Esophagus (tissue), 2 donors: ENCODE results near the gene SPSB4. TPM values are rescaled to one million over a fixed set of nuclear protein-coding genes. Genes with fewer than 3 reads are reported as not detected.

Source experiments
- H3K27ac ChIP-seq, 2 donors: one replicate each; pipeline ENCODE4 v1.5.1; 2013; ENCODE audit warnings: low read depth in 2 of 2, mild to moderate bottlenecking in 2 of 2, inconsistent platforms in 1 of 2, low read length in 1 of 2, moderate library complexity in 1 of 2
- H3K27me3 ChIP-seq, 2 donors: one replicate each; pipeline ENCODE4 v1.6.1; 2013; ENCODE audit warnings: low read length in 2 of 2, control low read depth in 1 of 2, mild to moderate bottlenecking in 1 of 2; ENCODE audit not compliant: insufficient read depth in 2 of 2, control insufficient read depth in 1 of 2
- H3K36me3 ChIP-seq, 2 donors: one replicate each; pipeline ENCODE4 v1.6.1; 2013; ENCODE audit warnings: low read length in 1 of 2; ENCODE audit not compliant: control insufficient read depth in 2 of 2, insufficient read depth in 2 of 2
- H3K4me1 ChIP-seq, 2 donors: one replicate each; pipeline ENCODE4 v1.6.1; 2013; ENCODE audit warnings: low read length in 1 of 2; ENCODE audit not compliant: control insufficient read depth in 2 of 2, insufficient read depth in 2 of 2
- H3K4me3 ChIP-seq, 2 donors: one replicate each; pipeline ENCODE4 v1.5.1; 2013; ENCODE audit warnings: low read length in 2 of 2, mild to moderate bottlenecking in 2 of 2, low read depth in 1 of 2, moderate library complexity in 1 of 2
- H3K9me3 ChIP-seq, 2 donors: one replicate each; pipeline ENCODE4 v1.6.1; 2013; ENCODE audit warnings: mild to moderate bottlenecking in 2 of 2, low read depth in 1 of 2, low read length in 1 of 2, moderate library complexity in 1 of 2; ENCODE audit not compliant: control insufficient read depth in 2 of 2, insufficient read depth in 1 of 2
- WGBS, 2 donors: extraction: QIAGEN DNeasy Blood & Tissue Kit; methylation state at CpG; one replicate each; pipeline ENCODE4 v1.1.7; 2013; 5-methylcytosine and 5-hydroxymethylcytosine counted together
- polyA plus RNA-seq, 2 donors: library from polyadenylated mRNA; stranded (reverse); fragments of 200-250 nt; gene quantifications; one replicate each; pipeline ENCODE4 v1.2.3, GENCODE V29; 2013
- donor health status: healthy with polysubstance abuse.
- donor health status: Bipolar disorder and iron deficiency.

Gene SPSB4
- polyA plus RNA-seq, 2 donors = 0.04 TPM; not detected in 1

GRCh38 chr3:141124715-141125114 is 73.6 kb downstream of the SPSB4 start:
- Histone ChIP-seq H3K9me3 (peaks cover 0 to 2% of the 10 kb centered on the region in 2 donors), H3K27me3 (no peaks in the 10 kb centered on the region), H3K27ac (no peak overlapping the region), H3K36me3 (no peaks in the 10 kb centered on the region), H3K4me1 (no peaks in the 10 kb centered on the region), H3K4me3 (no peak overlapping the region)
- WGBS, 2 donors = 81 to 85% methylated on average over 5 of the region's 5 CpGs

DNA sequence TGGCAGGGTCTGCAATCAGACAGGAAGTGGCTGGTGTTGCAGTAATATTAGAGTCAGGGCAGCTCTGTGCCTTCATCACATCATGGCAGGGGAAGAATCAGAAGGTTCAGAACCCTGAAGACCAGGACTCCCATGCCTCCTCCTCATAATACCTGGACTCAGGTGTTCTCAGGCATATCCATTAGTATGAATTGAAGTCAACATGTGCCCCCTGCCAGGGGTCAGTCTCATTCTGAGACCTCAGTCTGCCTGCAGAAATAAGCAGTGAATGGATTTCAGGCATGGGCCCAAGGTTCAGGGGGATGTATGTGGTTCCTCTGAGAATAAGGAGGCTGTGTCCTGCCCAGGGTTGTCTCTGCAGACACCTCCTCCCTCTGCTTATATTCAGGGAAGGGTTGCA is 74.2 kb downstream of the SPSB4 start:
- no peaks in the 10 kb centered on the region for H3K4me1 ChIP-seq
- H3K36me3 ChIP-seq = no peaks in the 10 kb centered on the region
- no peak overlapping the region for H3K4me3 ChIP-seq
- H3K27ac ChIP-seq = no peak overlapping the region
- H3K9me3 ChIP-seq = peaks cover 0 to 2% of the 10 kb centered on the region in 2 donors
- no peaks in the 10 kb centered on the region for H3K27me3 ChIP-seq

DNA sequence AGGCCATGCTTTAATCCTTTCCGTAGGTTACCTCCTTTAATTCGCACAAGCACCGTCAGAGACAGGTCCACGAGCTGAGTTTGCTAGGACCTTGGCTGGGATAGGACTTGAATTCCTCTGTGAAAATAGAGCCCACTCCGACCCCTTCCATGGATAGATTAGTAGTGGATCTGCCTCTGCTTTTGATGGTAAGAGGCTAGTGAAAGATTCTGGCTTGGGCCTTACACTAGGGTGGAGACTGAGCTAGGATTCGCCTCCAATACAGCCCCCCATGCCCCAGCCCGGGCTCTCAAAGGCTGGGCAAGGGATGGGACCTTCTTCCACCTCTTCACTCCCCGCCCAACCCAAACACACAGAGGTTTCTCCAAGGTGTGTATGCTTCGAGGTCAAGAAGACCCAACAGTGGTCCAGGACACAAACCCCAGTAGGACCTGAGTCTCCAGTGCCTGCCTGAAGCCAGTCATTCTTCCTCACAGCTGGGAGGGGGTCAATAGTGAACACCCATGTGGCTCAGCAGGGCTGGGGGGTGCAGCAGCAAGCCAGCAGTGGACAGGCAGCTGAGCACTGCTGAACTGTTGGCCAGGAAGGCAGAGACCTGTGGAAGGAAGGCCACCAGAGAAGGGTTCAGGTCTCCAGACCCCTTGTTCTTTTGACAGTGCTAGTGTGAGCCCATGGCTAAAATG is 75.7 kb downstream of the SPSB4 start:
- Histone ChIP-seq H3K27me3 (no peaks in the 10 kb centered on the region), H3K4me1 (no peaks in the 10 kb centered on the region), H3K4me3 (no peak overlapping the region), H3K27ac (no peak overlapping the region), H3K36me3 (no peaks in the 10 kb centered on the region), H3K9me3 (peaks cover 0 to 2% of the 10 kb centered on the region in 2 donors)
- WGBS, 2 donors = 85 to 86% methylated on average over 9 of the region's 9 CpGs

DNA sequence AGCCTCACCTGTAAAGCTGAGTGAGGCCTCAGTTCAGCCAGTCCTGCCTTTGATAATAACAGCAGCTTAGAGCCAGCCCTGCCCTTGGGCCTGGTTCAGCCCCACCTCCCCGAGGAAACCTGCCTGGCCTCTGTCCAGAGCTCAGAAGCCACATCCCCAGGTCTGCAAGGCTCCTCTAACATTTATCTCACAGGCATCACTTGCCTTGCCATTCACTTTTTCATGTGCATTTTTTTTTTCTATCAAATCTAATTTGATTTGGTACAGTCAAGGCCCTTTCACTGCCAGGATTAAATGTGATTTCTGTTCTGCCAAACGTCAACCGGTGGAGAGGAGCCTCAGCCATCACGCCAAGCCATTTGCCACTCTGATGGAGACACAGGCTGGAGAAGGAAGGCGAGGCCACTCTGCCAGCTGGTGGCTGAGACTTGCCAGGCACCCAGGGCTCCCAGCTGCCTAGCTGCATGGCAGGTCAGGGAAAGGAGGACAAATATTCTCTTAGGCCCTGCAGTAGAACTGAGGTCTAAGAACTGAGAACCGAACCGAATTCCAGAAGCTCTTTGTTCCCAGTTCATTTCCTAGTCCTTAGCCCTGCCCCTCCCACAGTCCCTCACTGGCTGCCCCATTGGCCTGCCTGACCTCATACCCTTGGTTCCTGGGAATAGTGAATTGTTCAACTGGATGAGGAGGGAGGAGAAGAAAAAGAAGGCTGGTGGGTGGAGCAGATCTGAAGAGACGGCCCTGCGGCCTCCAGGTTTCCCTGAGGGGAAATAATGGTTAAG is 76.4 kb downstream of the SPSB4 start:
- H3K27ac ChIP-seq = no peak overlapping the region
- H3K36me3 ChIP-seq = no peaks in the 10 kb centered on the region
- 72 to 73% methylated on average over 9 of the region's 9 CpGs for WGBS, 2 donors
- no peaks in the 10 kb centered on the region for H3K4me1 ChIP-seq
- no peaks in the 10 kb centered on the region for H3K27me3 ChIP-seq
- no peak overlapping the region for H3K4me3 ChIP-seq
- peaks cover 0 to 2% of the 10 kb centered on the region in 2 donors for H3K9me3 ChIP-seq

- Histone ChIP-seq H3K9me3 (peaks cover 0 to 2% of the 10 kb centered on the region in 2 donors), H3K27me3 (no peaks in the 10 kb centered on the region), H3K36me3 (no peaks in the 10 kb centered on the region), H3K27ac (no peak overlapping the region), H3K4me3 (no peak overlapping the region), H3K4me1 (no peaks in the 10 kb centered on the region)
- 86 to 87% methylated on average over 5 of the region's 5 CpGs for WGBS, 2 donors
Observed at GRCh38 chr3:141128126-141128777, 77.1 kb downstream of the SPSB4 start.

- Histone ChIP-seq H3K4me1 (no peaks in the 10 kb centered on the region), H3K27me3 (no peaks in the 10 kb centered on the region), H3K27ac (no peak overlapping the region), H3K9me3 (peaks cover 0 to 2% of the 10 kb centered on the region in 2 donors), H3K4me3 (no peak overlapping the region), H3K36me3 (no peaks in the 10 kb centered on the region)
Observed at GRCh38 chr3:141129049-141129448, 77.9 kb downstream of the SPSB4 start.

DNA sequence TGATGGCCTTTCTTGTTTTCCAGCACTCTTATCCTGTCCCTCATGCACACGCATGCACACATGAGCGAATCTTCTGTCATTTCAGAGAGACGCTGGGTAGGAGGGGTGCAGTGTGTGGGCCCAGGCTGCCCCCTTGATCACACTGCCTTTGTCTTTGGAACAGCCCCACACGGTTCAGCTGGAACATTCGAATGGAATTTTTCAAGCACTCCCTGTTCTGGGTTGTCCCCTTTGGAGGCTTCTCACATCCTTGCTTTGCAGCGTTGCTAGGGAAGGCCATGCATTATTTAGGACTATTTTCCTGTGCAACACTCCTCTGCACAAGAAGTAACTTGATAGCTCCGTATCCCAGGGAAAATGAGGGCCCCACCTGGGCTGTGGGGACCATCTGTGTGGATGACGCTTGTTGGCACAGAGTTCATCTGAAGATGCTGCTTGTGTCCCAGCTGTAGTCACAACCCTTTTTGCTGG is 78.4 kb downstream of the SPSB4 start:
- H3K27ac ChIP-seq = no peak overlapping the region
- no peaks in the 10 kb centered on the region for H3K4me1 ChIP-seq
- H3K36me3 ChIP-seq = no peaks in the 10 kb centered on the region
- H3K27me3 ChIP-seq = no peaks in the 10 kb centered on the region
- H3K4me3 ChIP-seq = no peak overlapping the region
- 66 to 74% methylated on average over 8 of the region's 8 CpGs for WGBS, 2 donors
- peaks cover 0 to 2% of the 10 kb centered on the region in 2 donors for H3K9me3 ChIP-seq

GRCh38 chr3:141143517-141143916 is 92.4 kb downstream of the SPSB4 start:
- Histone ChIP-seq H3K4me1 (no peaks in the 10 kb centered on the region), H3K36me3 (no peaks in the 10 kb centered on the region), H3K4me3 (no peak overlapping the region)

GRCh38 chr3:141146979-141147470 is 95.9 kb downstream of the SPSB4 start:
- no peaks in the 10 kb centered on the region for H3K36me3 ChIP-seq
- WGBS, 2 donors = 86 to 88% methylated on average over 11 of the region's 11 CpGs
- H3K9me3 ChIP-seq = peaks cover 1 to 2% of the 10 kb centered on the region in 2 donors
- H3K4me3 ChIP-seq = no peak overlapping the region
- H3K27ac ChIP-seq = no peak overlapping the region
- peaks cover 0 to 2% of the 10 kb centered on the region in 2 donors for H3K4me1 ChIP-seq
- H3K27me3 ChIP-seq = no peaks in the 10 kb centered on the region

More at GRCh38 chr3:141143517-141143916, 92.4 kb downstream of the SPSB4 start:
- no peak overlapping the region for H3K27ac ChIP-seq
- no peaks in the 10 kb centered on the region for H3K27me3 ChIP-seq
- H3K9me3 ChIP-seq = peaks cover 0 to 4% of the 10 kb centered on the region in 2 donors
